HEK293 (cell line): ENCODE measurements around the gene HNRNPL.
A peak's percentile ranks its signal among the peaks of the same experiment; 100 is the strongest.

Experiments
- SALL2 ChIP-seq: fragments of 450-650 bp; formaldehyde crosslinking; IDR thresholded peaks from 2 replicates; pipeline ENCODE4 v1.5.0; 2017; ENCODE audit warnings: missing biosample characterization, mild to moderate bottlenecking, missing genetic modification characterization, borderline replicate concordance
- ZNF174 ChIP-seq: fragments of 450-650 bp; formaldehyde crosslinking; IDR thresholded peaks from 2 replicates; pipeline ENCODE4 v1.5.0; 2017; ENCODE audit warnings: missing biosample characterization, mild to moderate bottlenecking, missing genetic modification characterization
- ZNF24 ChIP-seq: fragments of 450-650 bp; formaldehyde crosslinking; IDR thresholded peaks from 2 replicates; pipeline ENCODE4 v1.5.1; 2016; ENCODE audit warnings: missing biosample characterization, missing genetic modification characterization
- ZNF843 ChIP-seq: fragments of 450-650 bp; formaldehyde crosslinking; IDR thresholded peaks from 2 replicates; pipeline ENCODE4 v1.5.1; 2016; ENCODE audit warnings: missing biosample characterization, missing genetic modification characterization
- TF ChIP-seq, protein P1 (sequence below): fragments of 450-650 bp; formaldehyde crosslinking; IDR thresholded peaks from 2 replicates; pipeline ENCODE4 v1.5.1; 2016; ENCODE audit warnings: missing biosample characterization, missing genetic modification characterization

DNA sequence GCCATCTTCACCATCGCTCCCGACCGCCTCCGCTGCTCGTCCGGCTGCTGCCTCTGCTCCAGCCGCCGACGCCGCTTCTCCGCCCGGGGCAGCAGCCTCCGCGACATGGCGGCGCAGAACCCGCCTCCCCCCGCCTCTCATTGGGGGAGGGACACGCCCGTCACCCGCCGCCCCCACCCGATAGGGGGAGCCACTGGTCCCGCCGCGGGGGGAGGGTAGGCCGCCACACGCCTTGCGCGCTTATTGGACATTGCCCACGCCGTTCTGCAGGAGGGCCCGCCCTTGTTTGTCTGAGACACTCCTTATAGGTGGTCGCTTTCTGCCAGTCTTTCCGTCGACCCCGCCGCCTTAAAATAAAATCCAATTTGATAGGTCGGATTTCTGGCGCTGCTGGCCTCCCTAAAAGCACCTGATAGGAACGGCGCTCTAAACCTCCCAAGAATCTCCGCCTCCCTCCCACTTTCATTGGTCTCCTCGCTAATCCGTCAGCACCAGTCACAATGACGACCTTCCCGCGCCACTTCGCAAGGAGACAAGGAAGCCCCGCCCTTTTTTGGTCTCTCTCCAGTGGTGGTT lies at the start of gene HNRNPL:
- no peak; the same call in 1 of the 2 replicates for TF ChIP-seq ZNF843 (tag by site-specific recombination)
- no peak for TF ChIP-seq ZNF24 (tag by site-specific recombination)
- no peak for TF ChIP-seq SALL2 (tag by site-specific recombination)
- TF ChIP-seq, protein P1, sequence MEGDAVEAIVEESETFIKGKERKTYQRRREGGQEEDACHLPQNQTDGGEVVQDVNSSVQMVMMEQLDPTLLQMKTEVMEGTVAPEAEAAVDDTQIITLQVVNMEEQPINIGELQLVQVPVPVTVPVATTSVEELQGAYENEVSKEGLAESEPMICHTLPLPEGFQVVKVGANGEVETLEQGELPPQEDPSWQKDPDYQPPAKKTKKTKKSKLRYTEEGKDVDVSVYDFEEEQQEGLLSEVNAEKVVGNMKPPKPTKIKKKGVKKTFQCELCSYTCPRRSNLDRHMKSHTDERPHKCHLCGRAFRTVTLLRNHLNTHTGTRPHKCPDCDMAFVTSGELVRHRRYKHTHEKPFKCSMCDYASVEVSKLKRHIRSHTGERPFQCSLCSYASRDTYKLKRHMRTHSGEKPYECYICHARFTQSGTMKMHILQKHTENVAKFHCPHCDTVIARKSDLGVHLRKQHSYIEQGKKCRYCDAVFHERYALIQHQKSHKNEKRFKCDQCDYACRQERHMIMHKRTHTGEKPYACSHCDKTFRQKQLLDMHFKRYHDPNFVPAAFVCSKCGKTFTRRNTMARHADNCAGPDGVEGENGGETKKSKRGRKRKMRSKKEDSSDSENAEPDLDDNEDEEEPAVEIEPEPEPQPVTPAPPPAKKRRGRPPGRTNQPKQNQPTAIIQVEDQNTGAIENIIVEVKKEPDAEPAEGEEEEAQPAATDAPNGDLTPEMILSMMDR (tag by site-specific recombination) = peak; percentile 100
- TF ChIP-seq ZNF174 (tag by site-specific recombination) = no peak
